HAP-1 (cell line): ENCODE data around the gene ROBO2.

Experiments used
- DNase-seq, 2 experiments: peaks; one replicate each; pipeline ENCODE4 v3.0.0-alpha.2; 2016 to 2020; ENCODE audit warnings: low spot score in 2 of 2
- H3K27me3 ChIP-seq: fragments of 250-450 bp; sonication (Bioruptor Pico); 2 replicates; pipeline ENCODE4 v1.5.1; 2020; ENCODE audit warnings: low read depth, mild to moderate bottlenecking, moderate library complexity
- H3K36me3 ChIP-seq: fragments of 250-450 bp; sonication (Bioruptor Pico); replicated peaks from 2 replicates; pipeline ENCODE4 v1.5.1; 2020; ENCODE audit warnings: mild to moderate bottlenecking
- H3K4me1 ChIP-seq: fragments of 250-450 bp; sonication (Bioruptor Pico); 2 replicates; pipeline ENCODE4 v1.5.1; 2020; ENCODE audit warnings: mild to moderate bottlenecking
- H3K4me3 ChIP-seq: fragments of 250-450 bp; sonication (Bioruptor Pico); 2 replicates; pipeline ENCODE4 v1.5.1; 2020; ENCODE audit warnings: mild to moderate bottlenecking, moderate library complexity
- H3K9me3 ChIP-seq: fragments of 250-450 bp; sonication (Bioruptor Pico); 2 replicates; pipeline ENCODE4 v1.5.1; 2020; ENCODE audit warnings: mild to moderate bottlenecking, moderate library complexity
- in situ Hi-C: fragments of 300-500 bp; cut with MboI; formaldehyde crosslinking; loops from 3 replicates; pipeline ENCODE4 v1.14.3; 2020; ENCODE audit warnings: low sequenced_read_pairs, inconsistent platforms, mixed read lengths

ROBO2 gene

DNA sequence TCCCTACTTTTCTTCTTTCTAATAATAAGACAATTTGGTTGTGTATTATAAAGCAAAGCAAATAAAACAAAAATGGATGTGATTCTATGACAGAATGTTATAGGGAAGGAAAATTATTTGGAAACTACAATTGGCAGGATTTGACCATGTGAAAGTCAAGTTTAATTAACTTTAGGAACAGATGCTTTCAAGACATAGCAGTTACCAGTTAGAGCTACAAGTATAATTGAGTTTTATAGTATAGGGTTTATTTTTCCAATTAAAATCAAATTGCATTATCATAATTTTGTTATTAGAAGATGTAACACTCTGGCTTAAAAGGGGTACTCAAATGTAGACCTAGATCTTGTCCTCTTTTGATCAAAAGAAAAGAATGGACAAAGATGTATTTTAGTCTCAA, 110.9 kb downstream of the ROBO2 start:
- no peak for DNase-seq
- Histone ChIP-seq H3K4me1 (peaks cover 18% of the 10 kb centered on the region), H3K9me3 (no peaks in the 10 kb centered on the region), H3K4me3 (no peak overlapping the region), H3K27me3 (no peaks in the 10 kb centered on the region), H3K36me3 (no peaks in the 10 kb centered on the region)
- in situ Hi-C loops: no loop called here

- H3K9me3 ChIP-seq: no peaks in the 10 kb centered on the region
- peaks cover 5% of the 10 kb centered on the region for H3K4me1 ChIP-seq
- no peaks in the 10 kb centered on the region for H3K36me3 ChIP-seq
- no peaks in the 10 kb centered on the region for H3K27me3 ChIP-seq
- H3K4me3 ChIP-seq: no peak overlapping the region
- DNase-seq: no peak
- in situ Hi-C loops: no loop called here
Measured at GRCh38 chr3:77158730-77159581, 119.1 kb downstream of the ROBO2 start.

DNA sequence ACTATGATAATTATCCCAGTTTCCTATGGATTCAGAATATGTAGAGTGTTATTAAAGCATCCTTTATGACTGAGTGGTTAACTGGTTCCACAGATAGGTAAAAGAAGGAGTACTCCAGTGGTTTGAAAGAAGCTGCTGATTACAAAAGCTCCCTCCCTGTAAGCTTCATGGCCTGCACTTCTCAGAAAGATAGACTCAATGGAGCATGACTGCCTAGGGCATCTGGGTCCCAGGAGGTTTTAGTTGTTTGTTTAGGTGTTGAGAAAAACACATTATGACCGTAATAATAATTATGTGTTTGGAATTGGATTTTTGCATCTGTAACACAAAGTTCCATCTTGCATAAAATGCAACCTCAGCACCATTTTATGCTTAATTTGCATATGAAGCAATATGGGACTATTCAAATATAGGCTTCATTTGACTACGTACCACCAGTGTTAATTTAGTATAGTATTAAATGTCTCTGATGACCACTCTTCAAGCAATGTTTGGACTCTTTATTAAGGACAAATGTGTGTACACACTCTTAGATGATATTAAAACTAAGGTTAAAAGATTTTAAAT, 121.1 kb downstream of the ROBO2 start:
- Histone ChIP-seq H3K27me3 (no peaks in the 10 kb centered on the region), H3K9me3 (no peaks in the 10 kb centered on the region), H3K4me1 (peaks cover 5% of the 10 kb centered on the region), H3K4me3 (no peak overlapping the region), H3K36me3 (no peaks in the 10 kb centered on the region)
- in situ Hi-C loops: no loop called here
- no peak for DNase-seq

GRCh38 chr3:77169823-77170222, 129.9 kb downstream of the ROBO2 start:
- Histone ChIP-seq H3K36me3 (no peaks in the 10 kb centered on the region), H3K4me1 (no peaks in the 10 kb centered on the region), H3K4me3 (no peak overlapping the region), H3K27me3 (no peaks in the 10 kb centered on the region), H3K9me3 (no peaks in the 10 kb centered on the region)
- in situ Hi-C loops: no loop called here
- no peak for DNase-seq

DNA sequence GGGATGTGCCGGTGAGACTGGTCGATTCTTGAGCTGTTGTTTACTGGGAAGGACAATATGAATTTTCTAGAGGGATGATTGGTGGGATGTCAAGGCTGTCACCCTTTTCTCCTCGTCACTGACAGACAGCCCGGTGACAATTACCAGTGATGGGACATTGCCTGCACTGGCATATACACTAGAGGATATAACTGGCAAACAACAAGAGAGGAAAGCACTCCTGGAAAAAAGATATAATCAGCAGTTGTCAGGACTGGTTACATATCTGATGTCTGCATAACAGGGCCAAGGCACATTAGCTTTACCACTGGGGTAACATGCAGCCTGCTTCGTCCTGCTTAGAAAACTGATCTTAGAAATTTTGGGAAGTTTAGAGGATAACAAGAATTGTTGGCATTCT, 131.1 kb downstream of the ROBO2 start:
- H3K27me3 ChIP-seq: no peaks in the 10 kb centered on the region
- no peak for DNase-seq
- no peak overlapping the region for H3K4me3 ChIP-seq
- H3K9me3 ChIP-seq: no peaks in the 10 kb centered on the region
- in situ Hi-C loops: no loop called here
- H3K36me3 ChIP-seq: no peaks in the 10 kb centered on the region
- peaks cover 6% of the 10 kb centered on the region for H3K4me1 ChIP-seq

GRCh38 chr3:77179762-77180161, 139.9 kb downstream of the ROBO2 start:
- Histone ChIP-seq H3K9me3 (no peaks in the 10 kb centered on the region), H3K4me3 (no peak overlapping the region), H3K4me1 (peaks cover 11% of the 10 kb centered on the region), H3K36me3 (no peaks in the 10 kb centered on the region), H3K27me3 (no peaks in the 10 kb centered on the region)
- in situ Hi-C loops: no loop called here
- DNase-seq: no peak

- Histone ChIP-seq H3K4me3 (no peak overlapping the region), H3K4me1 (peaks cover 12% of the 10 kb centered on the region), H3K27me3 (no peaks in the 10 kb centered on the region), H3K9me3 (no peaks in the 10 kb centered on the region), H3K36me3 (no peaks in the 10 kb centered on the region)
- DNase-seq: no peak
- in situ Hi-C loops: no loop called here
Measured at GRCh38 chr3:77182341-77182740, 142.4 kb downstream of the ROBO2 start.

DNA sequence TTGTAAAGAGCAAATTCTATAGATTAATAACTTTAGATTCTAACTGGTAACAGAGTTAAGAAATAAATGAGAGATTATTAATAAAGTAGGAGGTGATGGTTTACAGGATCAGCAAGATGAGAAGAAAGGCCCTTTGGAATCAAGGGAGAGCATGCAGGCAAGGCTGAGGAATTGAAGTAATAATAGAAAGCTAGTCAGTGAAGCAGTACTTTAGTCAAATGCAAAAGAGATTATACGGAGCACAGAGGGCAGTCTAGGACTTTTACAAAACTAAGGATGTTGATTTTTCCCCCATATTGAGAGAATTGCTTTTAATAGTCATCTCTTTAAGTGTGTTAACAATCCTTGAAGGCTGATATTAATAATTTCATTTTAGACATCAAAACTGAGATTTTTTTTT, 146.4 kb downstream of the ROBO2 start:
- Histone ChIP-seq H3K4me1 (peaks cover 41% of the 10 kb centered on the region), H3K9me3 (no peaks in the 10 kb centered on the region), H3K4me3 (no peak overlapping the region), H3K27me3 (no peaks in the 10 kb centered on the region), H3K36me3 (no peaks in the 10 kb centered on the region)
- in situ Hi-C loops: no loop called here
- peak in 1 of 2 experiments; percentile 64 for DNase-seq

- Histone ChIP-seq H3K4me3 (no peak overlapping the region), H3K4me1 (peaks cover 43% of the 10 kb centered on the region), H3K9me3 (no peaks in the 10 kb centered on the region), H3K27me3 (no peaks in the 10 kb centered on the region), H3K36me3 (no peaks in the 10 kb centered on the region)
- no peak for DNase-seq
- in situ Hi-C loops: no loop called here
Measured at GRCh38 chr3:77186728-77187127, 146.8 kb downstream of the ROBO2 start.

DNA sequence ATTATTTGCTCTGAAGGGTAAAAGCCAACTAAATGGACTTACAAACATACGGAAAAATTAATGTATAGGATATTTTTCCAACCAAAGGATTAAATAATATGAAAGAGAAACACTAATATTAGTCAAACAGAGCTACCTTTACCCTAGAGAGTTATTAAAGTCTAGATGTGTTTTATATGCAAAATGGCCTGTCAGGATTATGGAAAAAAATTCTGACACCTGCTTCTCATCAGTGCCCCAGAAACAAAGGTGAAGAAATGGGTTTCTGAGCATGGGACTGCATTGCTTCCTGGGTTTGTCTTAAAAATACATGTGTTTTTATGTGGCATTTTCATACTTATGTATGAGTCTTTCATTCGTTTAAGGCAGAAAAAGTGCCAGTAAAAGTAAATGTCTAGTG, 148.3 kb downstream of the ROBO2 start:
- peaks cover 50% of the 10 kb centered on the region for H3K4me1 ChIP-seq
- in situ Hi-C loops: no loop called here

DNA sequence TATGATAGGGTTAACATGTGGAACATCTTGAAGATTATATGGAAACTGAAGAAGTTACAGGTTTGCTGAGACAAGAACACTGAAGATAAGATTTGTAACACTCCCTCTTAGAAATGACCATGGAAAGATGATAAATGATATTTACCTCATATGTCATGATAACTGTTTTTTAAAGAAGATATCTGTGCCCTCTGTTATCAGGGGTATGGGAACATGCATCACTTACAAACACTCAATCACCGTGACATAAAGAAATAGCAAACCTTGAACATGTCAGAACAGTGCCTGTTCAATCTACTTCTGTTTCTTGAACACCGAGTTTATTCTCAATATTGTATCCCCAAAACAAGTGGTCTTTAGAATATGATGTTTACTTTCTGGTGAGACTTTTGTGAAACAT, 149.4 kb downstream of the ROBO2 start:
- Histone ChIP-seq H3K9me3 (no peaks in the 10 kb centered on the region), H3K27me3 (no peaks in the 10 kb centered on the region), H3K36me3 (no peaks in the 10 kb centered on the region), H3K4me3 (no peak overlapping the region), H3K4me1 (peaks cover 50% of the 10 kb centered on the region)
- no peak for DNase-seq
- in situ Hi-C loops: no loop called here

More for the DNA sequence above, 148.3 kb downstream of the ROBO2 start:
- no peak for DNase-seq
- Histone ChIP-seq H3K9me3 (no peaks in the 10 kb centered on the region), H3K27me3 (no peaks in the 10 kb centered on the region), H3K4me3 (no peak overlapping the region), H3K36me3 (no peaks in the 10 kb centered on the region)

DNA sequence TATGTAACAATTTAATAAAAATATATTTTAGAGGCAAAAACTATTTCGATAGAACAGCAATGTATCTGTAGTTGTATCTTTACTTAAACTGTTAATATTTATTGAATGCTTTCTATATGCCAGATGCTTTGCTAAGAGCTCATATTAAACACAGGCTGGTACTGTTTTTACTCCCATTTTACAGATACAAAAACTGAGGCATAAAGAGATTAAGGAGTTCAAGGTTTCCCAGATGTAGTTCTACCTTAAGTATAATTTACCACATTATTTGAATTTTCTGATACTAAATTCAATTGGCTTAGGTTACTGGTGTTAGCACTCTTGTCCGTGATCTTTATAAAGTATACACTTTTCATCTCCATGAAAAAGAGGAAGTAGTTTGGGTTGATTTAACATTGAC, 149.8 kb downstream of the ROBO2 start:
- in situ Hi-C loops: no loop called here
- no peak for DNase-seq

GRCh38 chr3:77190374-77190773, 150.5 kb downstream of the ROBO2 start:
- Histone ChIP-seq H3K36me3 (no peaks in the 10 kb centered on the region), H3K4me3 (no peak overlapping the region), H3K9me3 (no peaks in the 10 kb centered on the region), H3K27me3 (no peaks in the 10 kb centered on the region), H3K4me1 (peaks cover 50% of the 10 kb centered on the region)
- in situ Hi-C loops: no loop called here
- peak; percentile 37 to 96 for DNase-seq

More for the DNA sequence above, 149.8 kb downstream of the ROBO2 start:
- Histone ChIP-seq H3K9me3 (no peaks in the 10 kb centered on the region), H3K4me1 (peaks cover 50% of the 10 kb centered on the region), H3K4me3 (no peak overlapping the region), H3K27me3 (no peaks in the 10 kb centered on the region), H3K36me3 (no peaks in the 10 kb centered on the region)

DNA sequence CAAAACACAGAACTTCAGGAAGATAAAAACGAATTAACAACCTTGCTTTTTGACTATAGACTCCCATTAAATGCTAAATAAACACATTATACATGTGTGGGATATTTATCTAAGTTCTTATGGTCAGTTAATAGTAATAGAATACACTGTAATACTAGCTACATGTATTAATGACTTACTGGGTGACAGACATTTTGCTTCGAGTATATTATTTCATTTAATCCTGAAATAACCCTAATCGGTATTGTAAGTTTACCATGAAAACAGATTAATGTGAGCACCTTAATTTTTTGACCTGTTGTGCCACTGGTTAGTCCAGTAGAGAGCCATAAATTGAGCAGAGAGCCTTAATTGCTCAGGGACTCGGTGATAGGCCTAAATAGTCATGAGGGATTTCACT, 151.1 kb downstream of the ROBO2 start:
- peaks cover 50% of the 10 kb centered on the region for H3K4me1 ChIP-seq

More for the DNA sequence above, 151.1 kb downstream of the ROBO2 start:
- Histone ChIP-seq H3K36me3 (no peaks in the 10 kb centered on the region), H3K4me3 (no peak overlapping the region), H3K27me3 (no peaks in the 10 kb centered on the region), H3K9me3 (no peaks in the 10 kb centered on the region)
- in situ Hi-C loops: no loop called here
- DNase-seq: no peak
